Panc1 (cell line): ENCODE measurements around the gene NQO1. TPM values are rescaled to one million over a fixed set of nuclear protein-coding genes. Genes with fewer than 3 reads are reported as not detected.

Source experiments
- ATAC-seq: fragments of 200-7000 bp; cut with Tn5 transposase; 2 replicates; pipeline ENCODE4 v1.9.1; 2020; ENCODE audit warnings: mild to moderate bottlenecking, moderate library complexity
- BruUV-seq: library from RNA; stranded (reverse); fragments of 400-500 nt; replicated peaks from 2 replicates; lab custom pipeline; 2021; lab: Mats Ljungman, UMichigan
- CTCF ChIA-PET: fragments of 300-600 bp; sonication (Branson Sonifier 250); formaldehyde crosslinking; loops from one replicate; lab custom pipeline; 2022; ENCODE audit warnings: antibody characterized with exemption; lab: Charles Lee
- POLR2A ChIA-PET: fragments of 300-600 bp; sonication (Branson Sonifier 250); formaldehyde crosslinking; loops from one replicate; lab custom pipeline; 2022; ENCODE audit warnings: antibody characterized with exemption; lab: Charles Lee
- DNase-seq: peaks from one replicate; pipeline ENCODE4 v3.0.0-alpha.2; 2010; ENCODE audit warnings: low read depth, low spot score
- H3K27ac ChIP-seq: 2 replicates; pipeline ENCODE4 v1.5.1; 2011; ENCODE audit warnings: mild to moderate bottlenecking, low read length, inconsistent platforms
- H3K27me3 ChIP-seq: fragments of 200-500 bp; sonication (Bioruptor generic); 2 replicates; pipeline ENCODE4 v1.6.0; 2014; ENCODE audit warnings: low read length, inconsistent platforms; ENCODE audit not compliant: control insufficient read depth, insufficient read depth
- H3K36me3 ChIP-seq: fragments of 200-500 bp; sonication (Bioruptor generic); 2 replicates; pipeline ENCODE4 v1.5.1; 2014; ENCODE audit warnings: inconsistent platforms, mild to moderate bottlenecking, low read length, moderate library complexity; ENCODE audit not compliant: control insufficient read depth, insufficient read depth
- H3K4me1 ChIP-seq: 2 replicates; pipeline ENCODE4 v1.5.1; 2011; ENCODE audit warnings: inconsistent platforms, mild to moderate bottlenecking, low read length, moderate library complexity; ENCODE audit not compliant: control insufficient read depth, insufficient read depth
- H3K4me3 ChIP-seq, 2 experiments: 2 replicates each; pipeline ENCODE4 v1.5.1; 2011 to 2012; ENCODE audit warnings: low read depth in 2 of 2, low read length in 2 of 2, mild to moderate bottlenecking in 2 of 2, inconsistent platforms in 1 of 2, moderate library complexity in 1 of 2
- H3K9me3 ChIP-seq: fragments of 200-500 bp; sonication (Bioruptor generic); 2 replicates; pipeline ENCODE4 v1.5.1; 2014; ENCODE audit warnings: low read depth, mild to moderate bottlenecking, inconsistent platforms, low read length, moderate library complexity; ENCODE audit not compliant: control insufficient read depth, insufficient read depth
- CTCF ChIP-seq: fragments of 450-650 bp; IDR thresholded peaks from 2 replicates; pipeline ENCODE4 v1.5.1; 2017; ENCODE audit warnings: mild to moderate bottlenecking
- POLR2AphosphoS5 ChIP-seq: IDR thresholded peaks from 2 replicates; pipeline ENCODE4 v1.6.1; 2012; ENCODE audit warnings: mild to moderate bottlenecking, low read depth, low read length, moderate library complexity
- SIN3A ChIP-seq: IDR thresholded peaks from 2 replicates; pipeline ENCODE4 v1.6.1; 2012; ENCODE audit warnings: low read depth, mild to moderate bottlenecking, low read length, moderate library complexity, borderline replicate concordance; ENCODE audit not compliant: insufficient read depth
- TCF7L2 ChIP-seq: IDR thresholded peaks from 2 replicates; pipeline ENCODE4 v1.6.1; 2011; ENCODE audit warnings: mild to moderate bottlenecking, low read depth, low read length, inconsistent platforms
- in situ Hi-C: cut with HindIII; loops from 2 replicates; pipeline ENCODE4 v1.10.0; 2016; ENCODE audit warnings: low sequenced_read_pairs, low pct_unique_long_range_greater_than_20kb
- intact Hi-C: fragments of 100-400 bp; cut with micrococcal nuclease; formaldehyde crosslinking; loops from one replicate; pipeline ENCODE4 v1.10.0; 2022; ENCODE audit not compliant: unreplicated experiment
- total RNA-seq: library from RNA; stranded (reverse); gene quantifications from one replicate; pipeline ENCODE4 v1.2.1, GENCODE V29; 2021; ENCODE audit not compliant: unreplicated experiment
- TF ChIP-seq, protein P1 (sequence below), 2 experiments: IDR thresholded peaks; 2 replicates each; pipeline ENCODE4 v1.6.1; 2011 to 2012; ENCODE audit warnings: low read depth in 2 of 2, control low read depth in 1 of 2, low read length in 1 of 2, mild to moderate bottlenecking in 1 of 2, moderate library complexity in 1 of 2; ENCODE audit not compliant: insufficient read depth in 1 of 2

The NQO1 gene
- total RNA-seq, 1 experiment from 2014 or later, result 147 TPM

- no peaks in the 10 kb centered on the region for H3K27me3 ChIP-seq
- TF ChIP-seq, protein P1, sequence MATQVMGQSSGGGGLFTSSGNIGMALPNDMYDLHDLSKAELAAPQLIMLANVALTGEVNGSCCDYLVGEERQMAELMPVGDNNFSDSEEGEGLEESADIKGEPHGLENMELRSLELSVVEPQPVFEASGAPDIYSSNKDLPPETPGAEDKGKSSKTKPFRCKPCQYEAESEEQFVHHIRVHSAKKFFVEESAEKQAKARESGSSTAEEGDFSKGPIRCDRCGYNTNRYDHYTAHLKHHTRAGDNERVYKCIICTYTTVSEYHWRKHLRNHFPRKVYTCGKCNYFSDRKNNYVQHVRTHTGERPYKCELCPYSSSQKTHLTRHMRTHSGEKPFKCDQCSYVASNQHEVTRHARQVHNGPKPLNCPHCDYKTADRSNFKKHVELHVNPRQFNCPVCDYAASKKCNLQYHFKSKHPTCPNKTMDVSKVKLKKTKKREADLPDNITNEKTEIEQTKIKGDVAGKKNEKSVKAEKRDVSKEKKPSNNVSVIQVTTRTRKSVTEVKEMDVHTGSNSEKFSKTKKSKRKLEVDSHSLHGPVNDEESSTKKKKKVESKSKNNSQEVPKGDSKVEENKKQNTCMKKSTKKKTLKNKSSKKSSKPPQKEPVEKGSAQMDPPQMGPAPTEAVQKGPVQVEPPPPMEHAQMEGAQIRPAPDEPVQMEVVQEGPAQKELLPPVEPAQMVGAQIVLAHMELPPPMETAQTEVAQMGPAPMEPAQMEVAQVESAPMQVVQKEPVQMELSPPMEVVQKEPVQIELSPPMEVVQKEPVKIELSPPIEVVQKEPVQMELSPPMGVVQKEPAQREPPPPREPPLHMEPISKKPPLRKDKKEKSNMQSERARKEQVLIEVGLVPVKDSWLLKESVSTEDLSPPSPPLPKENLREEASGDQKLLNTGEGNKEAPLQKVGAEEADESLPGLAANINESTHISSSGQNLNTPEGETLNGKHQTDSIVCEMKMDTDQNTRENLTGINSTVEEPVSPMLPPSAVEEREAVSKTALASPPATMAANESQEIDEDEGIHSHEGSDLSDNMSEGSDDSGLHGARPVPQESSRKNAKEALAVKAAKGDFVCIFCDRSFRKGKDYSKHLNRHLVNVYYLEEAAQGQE (IDR thresholded peaks at IDR 0.05; ENCODE audit: insufficient read depth in 1 of 2, low read depth in 2 of 2, low read length in 1 of 2), result no peak
- no peak overlapping the region for H3K4me3 ChIP-seq
- in situ Hi-C loops (no loop called here), intact Hi-C loops (no loop called here)
- ChIA-PET CTCF (no interaction called here), POLR2A (no interaction called here)
- ATAC-seq, result no peak
- no peaks in the 10 kb centered on the region for H3K4me1 ChIP-seq
- H3K9me3 ChIP-seq, result no peaks in the 10 kb centered on the region
- H3K36me3 ChIP-seq, result peaks cover 38% of the 10 kb centered on the region
- DNase-seq, result no peak
- no peak overlapping the region for H3K27ac ChIP-seq
- no TSS peak for BruUV-seq
These were observed 53.9 kb downstream of the NQO1 start for GRCh38 chr16:69672315-69672997.

DNA sequence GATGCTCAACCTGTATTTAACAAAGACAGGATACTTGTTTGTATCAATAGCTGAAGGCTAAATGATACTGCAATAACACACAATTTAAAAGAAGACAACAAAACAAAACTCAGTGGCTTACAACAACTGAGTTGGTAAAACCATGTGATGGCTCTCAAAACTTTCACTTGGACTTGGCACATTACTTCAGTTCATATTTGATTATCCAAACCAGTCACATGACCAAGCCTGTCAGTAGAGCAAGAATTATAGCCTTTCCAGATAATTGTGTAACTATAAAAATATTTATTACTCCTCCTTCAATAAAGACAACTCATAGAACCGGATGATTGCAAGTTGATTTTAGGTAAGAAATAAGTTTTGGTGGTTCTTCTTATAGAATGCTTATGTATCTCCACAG, 56.8 kb downstream of the NQO1 start:
- ChIA-PET CTCF (no interaction called here), POLR2A (no interaction called here)
- intact Hi-C loops, result no loop called here
- no TSS peak for BruUV-seq
- peaks cover 29% of the 10 kb centered on the region for H3K36me3 ChIP-seq
- ATAC-seq, result no peak
- H3K4me3 ChIP-seq, result no peak overlapping the region
- no peak for DNase-seq
- in situ Hi-C loops, result no loop called here
- H3K27ac ChIP-seq, result no peak overlapping the region
- H3K4me1 ChIP-seq, result no peaks in the 10 kb centered on the region
- H3K27me3 ChIP-seq, result no peaks in the 10 kb centered on the region
- TF ChIP-seq POLR2AphosphoS5 (no peak), TCF7L2 (no peak), CTCF (no peak), SIN3A (no peak)
- TF ChIP-seq, protein P1 (IDR thresholded peaks at IDR 0.05; ENCODE audit: insufficient read depth in 1 of 2, low read depth in 2 of 2, low read length in 1 of 2), result no peak
- no peaks in the 10 kb centered on the region for H3K9me3 ChIP-seq
